Measurements from ENCODE around the gene GPC5. TPM values are rescaled to one million over a fixed set of nuclear protein-coding genes. Genes with fewer than 3 reads are reported as not detected.

GPC5 gene
- total and polyA plus RNA-seq, 9 of the 15 experiments (the other 6 are each of a cell fraction or from before 2014, with no cell fraction given), result 0.18 to 0.27 TPM; not detected in 7

DNA sequence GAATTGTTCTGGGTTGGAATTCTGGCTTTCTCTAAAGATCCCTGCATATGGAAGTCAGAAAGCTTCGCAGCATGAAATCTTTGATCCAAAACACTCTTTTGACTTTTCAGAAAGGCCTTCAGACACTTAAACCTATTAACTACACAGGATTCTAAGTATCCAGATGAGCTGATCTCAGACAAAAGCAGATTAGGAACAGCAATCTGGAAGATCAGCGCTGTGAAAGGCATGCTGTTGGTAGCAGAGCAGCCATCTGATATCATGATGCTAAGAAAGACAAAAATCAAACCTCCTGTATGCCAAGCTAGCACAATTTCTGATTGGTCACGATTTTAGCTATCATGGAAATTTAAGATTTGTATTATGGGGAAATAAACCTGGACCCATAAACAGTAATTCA is 589.9 kb downstream of the GPC5 start (continued):
- TF ChIP-seq ZNF23 (CRISPR knock-in tag; IDR thresholded peaks at IDR 0.05) (no peak), SMARCA4 (IDR thresholded peaks at IDR 0.05) (no peak), HNRNPUL1 (IDR thresholded peaks at IDR 0.05; ENCODE audit: low read length) (no peak), TAL1 (IDR thresholded peaks at IDR 0.05) (no peak), NR3C1 (CRISPR knock-in tag; IDR thresholded peaks at IDR 0.05) (no peak), JUND (IDR thresholded peaks at IDR 0.05; ENCODE audit: borderline replicate concordance, low read depth, low read length) (no peak), JUND (tag; IDR thresholded peaks at IDR 0.05; ENCODE audit: borderline replicate concordance, low read depth, low read length) (no peak), ZNF431 (CRISPR knock-in tag; IDR thresholded peaks at IDR 0.05) (no peak), NFE2L1 (tag; IDR thresholded peaks at IDR 0.05; ENCODE audit: borderline replicate concordance, low read depth) (no peak), PCBP1 (IDR thresholded peaks at IDR 0.05; ENCODE audit: low read depth, low read length, poor library complexity, severe bottlenecking) (no peak), RBM22 (IDR thresholded peaks at IDR 0.05; ENCODE audit: low read depth, low read length, poor library complexity, severe bottlenecking) (no peak)
- TF ChIP-seq, protein P1, sequence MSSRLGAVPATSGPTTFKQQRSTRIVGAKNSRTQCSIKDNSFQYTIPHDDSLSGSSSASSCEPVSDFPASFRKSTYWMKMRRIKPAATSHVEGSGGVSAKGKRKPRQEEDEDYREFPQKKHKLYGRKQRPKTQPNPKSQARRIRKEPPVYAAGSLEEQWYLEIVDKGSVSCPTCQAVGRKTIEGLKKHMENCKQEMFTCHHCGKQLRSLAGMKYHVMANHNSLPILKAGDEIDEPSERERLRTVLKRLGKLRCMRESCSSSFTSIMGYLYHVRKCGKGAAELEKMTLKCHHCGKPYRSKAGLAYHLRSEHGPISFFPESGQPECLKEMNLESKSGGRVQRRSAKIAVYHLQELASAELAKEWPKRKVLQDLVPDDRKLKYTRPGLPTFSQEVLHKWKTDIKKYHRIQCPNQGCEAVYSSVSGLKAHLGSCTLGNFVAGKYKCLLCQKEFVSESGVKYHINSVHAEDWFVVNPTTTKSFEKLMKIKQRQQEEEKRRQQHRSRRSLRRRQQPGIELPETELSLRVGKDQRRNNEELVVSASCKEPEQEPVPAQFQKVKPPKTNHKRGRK (tag; IDR thresholded peaks at IDR 0.05), result no peak
- TF ChIP-seq, protein P2, sequence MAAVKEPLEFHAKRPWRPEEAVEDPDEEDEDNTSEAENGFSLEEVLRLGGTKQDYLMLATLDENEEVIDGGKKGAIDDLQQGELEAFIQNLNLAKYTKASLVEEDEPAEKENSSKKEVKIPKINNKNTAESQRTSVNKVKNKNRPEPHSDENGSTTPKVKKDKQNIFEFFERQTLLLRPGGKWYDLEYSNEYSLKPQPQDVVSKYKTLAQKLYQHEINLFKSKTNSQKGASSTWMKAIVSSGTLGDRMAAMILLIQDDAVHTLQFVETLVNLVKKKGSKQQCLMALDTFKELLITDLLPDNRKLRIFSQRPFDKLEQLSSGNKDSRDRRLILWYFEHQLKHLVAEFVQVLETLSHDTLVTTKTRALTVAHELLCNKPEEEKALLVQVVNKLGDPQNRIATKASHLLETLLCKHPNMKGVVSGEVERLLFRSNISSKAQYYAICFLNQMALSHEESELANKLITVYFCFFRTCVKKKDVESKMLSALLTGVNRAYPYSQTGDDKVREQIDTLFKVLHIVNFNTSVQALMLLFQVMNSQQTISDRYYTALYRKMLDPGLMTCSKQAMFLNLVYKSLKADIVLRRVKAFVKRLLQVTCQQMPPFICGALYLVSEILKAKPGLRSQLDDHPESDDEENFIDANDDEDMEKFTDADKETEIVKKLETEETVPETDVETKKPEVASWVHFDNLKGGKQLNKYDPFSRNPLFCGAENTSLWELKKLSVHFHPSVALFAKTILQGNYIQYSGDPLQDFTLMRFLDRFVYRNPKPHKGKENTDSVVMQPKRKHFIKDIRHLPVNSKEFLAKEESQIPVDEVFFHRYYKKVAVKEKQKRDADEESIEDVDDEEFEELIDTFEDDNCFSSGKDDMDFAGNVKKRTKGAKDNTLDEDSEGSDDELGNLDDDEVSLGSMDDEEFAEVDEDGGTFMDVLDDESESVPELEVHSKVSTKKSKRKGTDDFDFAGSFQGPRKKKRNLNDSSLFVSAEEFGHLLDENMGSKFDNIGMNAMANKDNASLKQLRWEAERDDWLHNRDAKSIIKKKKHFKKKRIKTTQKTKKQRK (IDR thresholded peaks at IDR 0.05; ENCODE audit: borderline replicate concordance, low read depth, low read length), result no peak
- TF ChIP-seq, protein P3, sequence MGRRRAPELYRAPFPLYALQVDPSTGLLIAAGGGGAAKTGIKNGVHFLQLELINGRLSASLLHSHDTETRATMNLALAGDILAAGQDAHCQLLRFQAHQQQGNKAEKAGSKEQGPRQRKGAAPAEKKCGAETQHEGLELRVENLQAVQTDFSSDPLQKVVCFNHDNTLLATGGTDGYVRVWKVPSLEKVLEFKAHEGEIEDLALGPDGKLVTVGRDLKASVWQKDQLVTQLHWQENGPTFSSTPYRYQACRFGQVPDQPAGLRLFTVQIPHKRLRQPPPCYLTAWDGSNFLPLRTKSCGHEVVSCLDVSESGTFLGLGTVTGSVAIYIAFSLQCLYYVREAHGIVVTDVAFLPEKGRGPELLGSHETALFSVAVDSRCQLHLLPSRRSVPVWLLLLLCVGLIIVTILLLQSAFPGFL (CRISPR knock-in tag; IDR thresholded peaks at IDR 0.05), result no peak
